GM18502 (cell line): ENCODE results near the gene B3GAT1.

ENCODE experiments used
- ATAC-seq: cut with Tn5 transposase; IDR thresholded peaks from one replicate; pipeline ENCODE4 v1.9.1; 2021; ENCODE audit warnings: mild to moderate bottlenecking; ENCODE audit not compliant: unreplicated experiment, poor library complexity

Gene B3GAT1

GRCh38 chr11:134394311-134394710 lies 17.7 kb downstream of the B3GAT1 start:
- ATAC-seq: no peak

GRCh38 chr11:134393638-134394037 lies 18.4 kb downstream of the B3GAT1 start:
- ATAC-seq: no peak

DNA sequence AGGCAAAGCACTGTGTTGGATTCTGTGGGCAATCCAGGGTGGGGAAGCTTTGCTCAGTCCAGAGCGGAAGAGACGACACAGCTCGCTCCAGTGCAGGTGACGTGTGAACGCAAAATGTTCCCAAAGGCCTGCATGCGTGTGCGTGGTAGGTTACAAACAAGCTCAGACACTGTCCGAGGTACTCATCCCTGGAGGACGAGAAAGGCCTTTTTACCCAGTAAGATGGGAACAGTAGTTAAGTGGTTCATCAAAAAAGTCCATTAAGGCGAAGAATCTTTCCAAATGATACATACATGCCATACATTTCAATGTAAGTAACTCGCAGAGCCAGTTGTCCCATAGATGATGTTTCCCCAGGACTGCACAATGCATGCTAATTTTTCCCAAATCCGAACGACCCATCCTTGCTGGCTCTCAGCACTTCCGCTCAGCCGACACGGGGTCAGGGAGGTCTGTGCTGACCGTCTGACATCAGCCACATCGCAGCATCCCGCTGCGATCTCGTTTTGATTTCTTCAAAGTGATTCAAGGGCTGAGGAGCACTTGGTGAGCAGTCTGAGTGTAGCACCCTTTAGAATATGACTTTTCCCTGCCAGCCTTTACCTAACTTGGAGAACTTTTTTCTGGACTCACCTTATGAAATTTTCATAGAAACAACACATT lies 19.0 kb downstream of the B3GAT1 start:
- no peak for ATAC-seq

GRCh38 chr11:134391656-134392055 lies 20.4 kb downstream of the B3GAT1 start:
- no peak for ATAC-seq

DNA sequence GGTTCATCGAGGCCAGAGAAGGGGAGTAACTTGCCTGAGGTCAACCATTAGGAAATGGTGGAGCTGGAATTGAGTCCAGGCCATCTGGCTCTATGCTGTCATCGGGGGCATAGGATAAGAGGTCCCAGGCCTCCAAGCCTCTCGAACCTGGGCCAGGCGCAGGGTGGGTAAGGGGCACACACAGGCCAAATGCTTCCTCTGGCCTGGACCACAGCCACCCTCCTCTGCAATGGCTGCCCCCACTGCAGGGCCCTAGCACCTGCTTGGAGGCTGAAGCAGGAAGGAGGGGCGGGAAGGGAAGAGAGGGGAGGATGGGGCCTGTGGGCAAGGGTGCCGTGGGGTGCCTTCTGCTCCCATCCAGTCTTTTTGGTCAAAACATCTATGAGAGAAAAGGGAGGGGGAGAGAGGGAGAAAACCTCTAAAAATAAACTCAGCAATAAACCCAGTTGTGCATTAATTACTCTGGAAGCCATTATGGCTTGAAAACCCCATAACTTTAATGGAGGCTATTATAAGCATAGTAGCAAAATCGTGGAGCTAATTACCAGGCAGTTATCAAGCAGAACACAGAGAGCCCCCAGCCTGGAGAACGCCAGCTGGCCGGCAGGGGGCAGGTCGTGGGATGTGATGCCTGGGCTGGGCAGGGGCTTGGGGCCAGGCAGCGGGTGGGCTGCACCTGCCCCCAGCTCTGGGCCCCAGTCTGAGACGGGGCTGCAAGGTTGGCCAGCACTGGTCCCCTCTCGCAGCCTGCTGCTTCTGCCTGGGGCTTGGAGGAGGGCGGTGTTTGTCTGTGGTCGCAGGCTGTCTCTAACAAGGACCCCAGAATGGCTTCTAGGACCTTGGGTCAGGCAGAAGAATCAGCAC lies 21.1 kb downstream of the B3GAT1 start:
- no peak for ATAC-seq

DNA sequence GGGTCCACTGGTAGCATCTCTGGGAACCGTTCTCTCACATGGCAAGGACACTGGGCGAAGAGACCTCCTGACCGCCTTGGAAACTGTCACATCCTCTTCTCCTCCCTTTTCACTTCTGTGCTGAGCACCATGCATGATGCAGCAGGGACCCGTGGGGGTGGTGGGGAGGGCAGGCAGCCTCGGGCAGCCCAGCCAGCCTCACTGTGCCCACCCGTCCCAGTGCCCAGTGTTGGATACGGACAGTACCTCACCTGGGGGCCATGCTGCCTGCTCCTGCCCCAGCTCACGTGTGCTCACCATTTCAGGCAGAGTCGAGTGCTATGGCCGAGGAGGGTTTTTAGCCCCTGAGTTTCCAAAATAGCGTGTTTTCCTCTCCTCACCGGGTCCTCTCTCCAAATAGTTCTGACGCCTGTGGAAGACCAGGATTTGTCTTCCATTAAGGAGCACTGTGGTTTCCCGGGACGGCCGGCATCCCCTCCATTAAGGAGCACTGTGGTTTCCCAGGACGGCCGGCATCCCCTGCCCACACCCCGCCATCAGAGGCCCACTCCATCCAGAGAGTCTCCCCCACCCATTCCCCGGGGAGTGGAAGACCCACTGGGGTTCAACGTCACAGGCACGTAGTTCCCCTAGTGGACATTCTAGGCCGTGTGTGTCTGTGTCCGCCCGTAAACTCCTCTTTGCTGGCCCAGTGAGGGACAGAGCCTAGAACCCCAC lies 22.4 kb downstream of the B3GAT1 start:
- no peak for ATAC-seq

- ATAC-seq: no peak
Measured at GRCh38 chr11:134388590-134388989, 23.5 kb downstream of the B3GAT1 start.

DNA sequence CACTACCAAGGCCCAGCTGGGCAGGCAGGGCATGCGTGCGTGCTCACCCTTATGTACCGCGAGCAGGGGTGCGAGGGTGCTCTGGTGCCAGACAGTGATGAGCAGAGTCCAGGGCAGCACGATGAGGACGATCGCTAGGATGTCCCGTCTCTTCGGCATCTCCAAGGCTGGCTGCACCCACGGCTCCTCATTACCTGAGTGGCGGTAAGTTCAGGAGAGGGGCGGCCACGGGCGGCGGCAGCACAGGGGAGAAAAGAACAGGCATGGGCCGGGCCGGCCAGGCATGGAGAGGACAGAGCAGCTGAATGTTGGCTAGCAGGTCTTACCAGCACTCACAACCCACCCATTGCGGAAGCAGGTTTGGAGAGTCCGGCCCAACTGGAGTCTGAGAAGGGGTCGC lies 24.5 kb downstream of the B3GAT1 start:
- ATAC-seq: no peak

DNA sequence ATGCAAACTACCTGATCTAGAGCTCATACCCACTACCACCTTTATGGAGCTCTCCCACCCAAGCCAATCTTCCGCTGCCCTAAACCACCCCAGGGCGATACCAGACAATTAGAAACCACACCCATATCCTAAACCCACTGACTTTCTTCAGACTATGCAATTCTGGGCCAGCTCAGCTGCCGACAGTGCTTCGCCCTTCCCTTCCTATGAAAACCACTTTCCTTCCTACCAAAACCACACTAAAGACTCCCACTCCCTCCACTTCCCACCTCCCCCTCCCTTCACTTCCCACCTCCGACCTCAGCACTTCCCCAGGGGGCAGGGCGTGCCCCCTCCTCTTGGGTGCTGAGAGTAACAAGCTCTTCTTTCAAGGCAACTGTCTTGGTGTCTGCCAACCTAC lies 25.1 kb downstream of the B3GAT1 start:
- no peak for ATAC-seq

DNA sequence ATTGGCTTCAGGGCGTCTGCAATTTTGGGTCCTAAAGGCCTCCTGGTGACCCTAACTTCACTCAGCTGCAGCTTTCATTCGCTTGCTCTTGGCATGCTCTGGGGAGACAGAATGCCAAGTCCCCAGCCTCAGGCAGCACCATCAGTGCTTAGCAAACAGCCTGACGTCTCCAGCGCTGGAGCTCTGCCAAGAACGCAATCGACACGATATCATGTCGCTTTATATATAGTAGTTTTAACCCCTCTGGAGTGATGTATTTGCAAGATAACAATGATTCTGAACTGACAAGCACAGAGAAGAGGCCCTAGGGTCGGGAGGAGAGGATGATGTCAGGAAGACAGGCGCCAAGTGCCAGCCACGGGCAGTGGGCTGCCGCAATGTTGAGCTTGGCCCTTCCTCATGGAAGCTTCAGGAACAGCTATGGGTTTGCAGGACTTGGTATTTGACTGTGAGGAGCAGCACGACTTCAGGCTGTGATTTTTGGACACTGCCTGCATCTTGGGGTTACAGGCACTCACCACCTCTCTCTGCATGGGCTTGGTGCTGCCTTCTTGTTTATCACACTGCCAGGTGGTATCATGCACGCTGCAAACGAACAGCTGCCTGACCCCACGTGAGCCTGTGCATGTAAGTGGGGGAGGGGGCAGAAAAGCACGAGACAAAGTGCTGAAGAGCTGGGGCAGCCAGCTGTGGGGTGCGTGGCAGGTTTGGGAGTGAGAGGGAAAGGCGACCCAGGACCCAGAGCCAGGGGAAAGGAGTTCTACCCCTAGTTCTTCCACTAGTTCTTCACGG lies 26.1 kb downstream of the B3GAT1 start:
- ATAC-seq: no peak

DNA sequence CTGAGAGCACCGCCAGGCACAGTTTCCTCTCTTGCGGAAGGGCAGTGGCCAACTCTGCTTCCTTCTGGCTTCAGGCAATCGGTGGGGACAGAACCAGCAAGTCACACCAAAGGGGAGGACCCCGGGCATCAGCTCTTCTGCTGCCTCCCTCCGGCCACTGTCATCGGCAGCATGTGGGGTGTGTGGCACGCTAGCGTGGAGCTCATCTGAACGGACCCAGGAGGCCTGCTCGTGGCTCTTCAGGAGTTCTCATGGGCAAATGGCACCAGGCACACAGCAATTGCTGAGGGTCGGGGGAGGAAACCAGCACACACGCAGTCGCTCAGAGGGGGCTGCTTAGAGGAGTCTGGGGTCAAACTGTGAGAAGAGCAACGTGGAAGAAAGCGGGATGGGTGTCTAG lies 26.9 kb downstream of the B3GAT1 start:
- no peak for ATAC-seq

DNA sequence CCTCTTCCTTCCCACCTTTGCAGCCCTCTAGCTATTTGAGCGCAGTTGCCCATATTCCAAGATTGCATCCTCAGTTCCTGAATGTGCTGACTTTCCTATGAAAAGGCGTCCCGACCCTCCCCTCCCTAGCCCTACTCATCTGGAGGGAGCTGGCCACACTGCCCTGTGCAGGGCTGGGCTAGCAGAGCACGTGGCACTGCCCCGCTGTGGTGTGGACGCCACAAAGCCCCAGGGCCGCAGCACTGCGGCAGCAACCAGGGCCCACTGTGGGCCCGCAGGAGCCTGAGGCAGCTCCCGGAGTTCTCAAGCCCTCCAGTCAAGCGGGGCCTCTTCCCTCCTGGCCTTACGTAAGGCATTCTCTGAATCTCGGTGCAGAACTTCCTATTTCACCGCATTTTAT lies 27.6 kb downstream of the B3GAT1 start:
- ATAC-seq: no peak

GRCh38 chr11:134383576-134384221 lies 28.3 kb downstream of the B3GAT1 start:
- ATAC-seq: no peak

GRCh38 chr11:134382830-134383229 lies 29.2 kb downstream of the B3GAT1 start:
- ATAC-seq: no peak

- no peak for ATAC-seq
Measured at GRCh38 chr11:134382257-134382656, 29.8 kb downstream of the B3GAT1 start.

GRCh38 chr11:134380785-134381184 lies 31.3 kb downstream of the B3GAT1 start:
- no peak for ATAC-seq

GRCh38 chr11:134380229-134380628 lies 31.8 kb downstream of the B3GAT1 start:
- ATAC-seq: no peak

- ATAC-seq: no peak
Measured at GRCh38 chr11:134379241-134379640, 32.8 kb downstream of the B3GAT1 start.

GRCh38 chr11:134377876-134378275 lies 34.2 kb downstream of the B3GAT1 start:
- no peak for ATAC-seq
